Measurements from ENCODE around the gene NXPH4.

NXPH4 gene

GRCh38 chr12:57216014-57216911, at the start of gene NXPH4:
Gene NXPH4, plus strand, starts transcription at chr12:57216794. Its CDS starts 176 bp downstream, at chr12:57216970.
- peak; percentile 57 for DNase-seq (ENCODE audit: low spot score)

- no peak for DNase-seq (ENCODE audit: low spot score)
Observed at GRCh38 chr12:57166971-57167371, 49.6 kb upstream of the NXPH4 start.

- DNase-seq (ENCODE audit: low spot score): no peak
Observed at GRCh38 chr12:57168058-57168457, 48.5 kb upstream of the NXPH4 start.

- no peak for DNase-seq (ENCODE audit: low spot score)
Observed at GRCh38 chr12:57169046-57169795, 47.4 kb upstream of the NXPH4 start.

GRCh38 chr12:57169969-57170368, 46.6 kb upstream of the NXPH4 start:
- no peak for DNase-seq (ENCODE audit: low spot score)

GRCh38 chr12:57170408-57170807, 46.2 kb upstream of the NXPH4 start:
- DNase-seq (ENCODE audit: low spot score): no peak

GRCh38 chr12:57170927-57171326, 45.7 kb upstream of the NXPH4 start:
- no peak for DNase-seq (ENCODE audit: low spot score)

GRCh38 chr12:57171668-57172067, 44.9 kb upstream of the NXPH4 start:
- no peak for DNase-seq (ENCODE audit: low spot score)

- DNase-seq (ENCODE audit: low spot score): no peak
Observed at GRCh38 chr12:57173089-57173488, 43.5 kb upstream of the NXPH4 start.

GRCh38 chr12:57173683-57174082, 42.9 kb upstream of the NXPH4 start:
- no peak for DNase-seq (ENCODE audit: low spot score)

- peak; percentile 24 for DNase-seq (ENCODE audit: low spot score)
Observed at GRCh38 chr12:57175428-57176138, 41.0 kb upstream of the NXPH4 start.

- DNase-seq (ENCODE audit: low spot score): no peak
Observed at GRCh38 chr12:57176139-57176477, 40.5 kb upstream of the NXPH4 start.

GRCh38 chr12:57176846-57177245, 39.7 kb upstream of the NXPH4 start:
- DNase-seq (ENCODE audit: low spot score): no peak

GRCh38 chr12:57177354-57177753, 39.2 kb upstream of the NXPH4 start:
- no peak for DNase-seq (ENCODE audit: low spot score)

GRCh38 chr12:57178213-57178612, 38.4 kb upstream of the NXPH4 start:
- DNase-seq (ENCODE audit: low spot score): no peak

GRCh38 chr12:57179331-57180086, 37.1 kb upstream of the NXPH4 start:
- DNase-seq (ENCODE audit: low spot score): no peak

GRCh38 chr12:57180321-57180989, 36.1 kb upstream of the NXPH4 start:
- DNase-seq (ENCODE audit: low spot score): no peak

GRCh38 chr12:57181072-57181471, 35.5 kb upstream of the NXPH4 start:
- DNase-seq (ENCODE audit: low spot score): no peak

- DNase-seq (ENCODE audit: low spot score): no peak
Observed at GRCh38 chr12:57181561-57182155, 34.9 kb upstream of the NXPH4 start.

GRCh38 chr12:57182918-57183575, 33.5 kb upstream of the NXPH4 start:
- peak; percentile 77 for DNase-seq (ENCODE audit: low spot score)

Measured in CD4-positive, alpha-beta T cell treated with Interleukin-15 for 4 hours (primary cell).